ENCODE data around the gene LAMC2. TPM values are rescaled to one million over a fixed set of nuclear protein-coding genes. Genes with fewer than 3 reads are reported as not detected.

Gene LAMC2
- total RNA-seq, 2 donors from 2014 or later, result 9.3 to 11.6 TPM

DNA sequence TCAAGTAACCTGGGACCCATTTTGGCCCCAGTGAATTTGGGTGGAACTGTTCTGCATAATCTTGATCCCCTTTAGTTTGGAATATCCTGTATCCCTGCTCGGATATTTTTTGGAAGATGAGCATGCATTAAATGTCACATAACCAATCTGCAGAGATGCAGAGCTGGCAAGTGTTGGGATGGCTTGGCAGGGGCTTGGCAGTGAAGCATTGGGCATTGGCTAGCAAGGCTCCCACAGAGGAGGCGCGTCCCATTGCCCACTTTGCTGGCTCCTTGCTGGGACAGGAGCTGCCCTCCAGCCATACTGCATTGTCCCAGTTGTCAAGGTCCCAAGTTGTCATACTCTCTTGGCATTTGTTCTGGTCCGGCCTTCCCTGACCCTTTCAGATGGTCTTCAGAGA is 29.9 kb downstream of the LAMC2 start:
- Histone ChIP-seq H3K27ac (no peak overlapping the region), H3K4me1 (replicated peaks) (no peaks in the 10 kb centered on the region), H3K9me3 (no peaks in the 10 kb centered on the region), H3K4me3 (no peak overlapping the region), H3K27me3 (replicated peaks; ENCODE audit: insufficient read depth) (no peaks in the 10 kb centered on the region), H3K36me3 (no peaks in the 10 kb centered on the region)
- intact Hi-C loops (cut with DNase I), result no loop called here
- TF ChIP-seq POLR2AphosphoS5 (IDR thresholded peaks at IDR 0.05), result no peak
- no peak for TF ChIP-seq POLR2A (IDR thresholded peaks at IDR 0.05)
- TF ChIP-seq, protein P1, sequence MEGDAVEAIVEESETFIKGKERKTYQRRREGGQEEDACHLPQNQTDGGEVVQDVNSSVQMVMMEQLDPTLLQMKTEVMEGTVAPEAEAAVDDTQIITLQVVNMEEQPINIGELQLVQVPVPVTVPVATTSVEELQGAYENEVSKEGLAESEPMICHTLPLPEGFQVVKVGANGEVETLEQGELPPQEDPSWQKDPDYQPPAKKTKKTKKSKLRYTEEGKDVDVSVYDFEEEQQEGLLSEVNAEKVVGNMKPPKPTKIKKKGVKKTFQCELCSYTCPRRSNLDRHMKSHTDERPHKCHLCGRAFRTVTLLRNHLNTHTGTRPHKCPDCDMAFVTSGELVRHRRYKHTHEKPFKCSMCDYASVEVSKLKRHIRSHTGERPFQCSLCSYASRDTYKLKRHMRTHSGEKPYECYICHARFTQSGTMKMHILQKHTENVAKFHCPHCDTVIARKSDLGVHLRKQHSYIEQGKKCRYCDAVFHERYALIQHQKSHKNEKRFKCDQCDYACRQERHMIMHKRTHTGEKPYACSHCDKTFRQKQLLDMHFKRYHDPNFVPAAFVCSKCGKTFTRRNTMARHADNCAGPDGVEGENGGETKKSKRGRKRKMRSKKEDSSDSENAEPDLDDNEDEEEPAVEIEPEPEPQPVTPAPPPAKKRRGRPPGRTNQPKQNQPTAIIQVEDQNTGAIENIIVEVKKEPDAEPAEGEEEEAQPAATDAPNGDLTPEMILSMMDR (IDR thresholded peaks at IDR 0.05), result no peak
- no peak for DNase-seq (ENCODE audit: low spot score)
- 93% methylated on average over 4 of the region's 4 CpGs for WGBS

DNA sequence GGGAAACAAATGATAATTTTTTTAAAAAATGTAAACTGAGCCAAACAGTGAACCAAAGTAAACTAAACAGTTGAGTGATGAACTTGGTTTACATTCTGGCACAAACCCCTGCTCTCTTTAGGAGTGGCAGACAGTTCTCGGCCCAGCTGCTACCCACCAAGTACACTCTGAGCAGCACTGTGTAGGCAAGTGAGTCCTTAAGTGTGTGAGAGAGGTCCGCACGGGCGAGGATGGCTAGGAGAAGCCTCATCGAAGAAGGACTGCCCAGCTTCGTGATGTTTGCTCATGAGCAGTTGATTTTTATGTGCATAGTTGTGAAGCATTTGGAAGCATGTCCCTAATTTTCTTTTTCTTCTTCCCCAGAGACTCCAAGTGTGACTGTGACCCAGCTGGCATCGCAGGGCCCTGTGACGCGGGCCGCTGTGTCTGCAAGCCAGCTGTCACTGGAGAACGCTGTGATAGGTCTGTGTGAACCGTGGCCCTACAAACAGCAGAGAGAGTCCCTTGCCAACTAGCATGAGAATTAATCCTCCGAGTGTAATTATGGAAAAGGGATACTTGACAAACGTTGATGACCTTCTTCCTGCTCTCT is 32.1 kb downstream of the LAMC2 start:
- Histone ChIP-seq H3K27me3 (replicated peaks; ENCODE audit: insufficient read depth) (no peaks in the 10 kb centered on the region), H3K4me1 (replicated peaks) (no peaks in the 10 kb centered on the region), H3K4me3 (no peak overlapping the region), H3K9me3 (no peaks in the 10 kb centered on the region), H3K36me3 (no peaks in the 10 kb centered on the region), H3K27ac (peak overlapping the region; percentile 42 to 73)
- no peak for DNase-seq (ENCODE audit: low spot score)
- intact Hi-C loops (cut with DNase I), result no loop called here
- TF ChIP-seq POLR2AphosphoS5 (IDR thresholded peaks at IDR 0.05) (no peak), POLR2A (IDR thresholded peaks at IDR 0.05) (no peak)
- TF ChIP-seq, protein P1 (IDR thresholded peaks at IDR 0.05), result no peak
- WGBS, result 26% methylated on average over 14 of the region's 14 CpGs

DNA sequence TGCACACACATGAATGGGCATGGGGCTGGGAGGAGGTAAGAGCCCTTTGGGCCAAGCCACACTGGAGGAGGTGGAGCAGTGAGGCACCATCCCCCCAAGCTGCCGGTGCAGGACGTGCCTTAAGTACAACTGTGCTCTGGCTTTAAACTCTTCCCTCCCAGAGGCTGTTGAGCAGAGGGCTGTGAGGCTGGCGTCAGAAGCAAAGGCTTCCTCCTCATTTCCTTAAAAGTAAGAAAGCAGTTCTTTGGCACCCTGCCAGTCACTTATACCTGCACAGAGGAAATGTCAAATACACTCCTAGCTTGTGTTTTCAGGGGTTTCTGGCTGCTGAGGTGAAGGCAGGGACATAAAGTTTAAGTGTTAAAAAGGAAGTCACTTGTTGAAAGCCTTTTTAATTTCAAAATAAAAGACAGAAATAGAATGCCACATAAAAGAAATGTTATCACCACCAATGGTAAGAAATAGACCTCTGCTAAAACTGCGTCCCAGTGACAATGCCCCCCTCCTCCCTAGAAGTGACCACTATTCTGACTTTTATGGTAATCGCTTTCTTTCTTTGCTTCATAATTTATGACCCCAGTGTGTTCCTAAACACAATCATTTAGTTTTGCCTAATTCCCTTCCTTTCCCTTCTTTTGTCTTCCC is 33.0 kb downstream of the LAMC2 start:
- intact Hi-C loops (cut with DNase I), result no loop called here
- Histone ChIP-seq H3K9me3 (no peaks in the 10 kb centered on the region), H3K4me1 (replicated peaks) (no peaks in the 10 kb centered on the region), H3K4me3 (no peak overlapping the region), H3K36me3 (no peaks in the 10 kb centered on the region), H3K27me3 (replicated peaks; ENCODE audit: insufficient read depth) (no peaks in the 10 kb centered on the region), H3K27ac (peak overlapping the region; percentile 42 to 73)
- DNase-seq (ENCODE audit: low spot score), result peak; percentile 78
- WGBS, result 6% methylated on average over 5 of the region's 5 CpGs
- TF ChIP-seq, protein P1 (IDR thresholded peaks at IDR 0.05), result no peak
- peak; percentile 60 for TF ChIP-seq POLR2AphosphoS5 (IDR thresholded peaks at IDR 0.05)
- no peak for TF ChIP-seq POLR2A (IDR thresholded peaks at IDR 0.05)

DNA sequence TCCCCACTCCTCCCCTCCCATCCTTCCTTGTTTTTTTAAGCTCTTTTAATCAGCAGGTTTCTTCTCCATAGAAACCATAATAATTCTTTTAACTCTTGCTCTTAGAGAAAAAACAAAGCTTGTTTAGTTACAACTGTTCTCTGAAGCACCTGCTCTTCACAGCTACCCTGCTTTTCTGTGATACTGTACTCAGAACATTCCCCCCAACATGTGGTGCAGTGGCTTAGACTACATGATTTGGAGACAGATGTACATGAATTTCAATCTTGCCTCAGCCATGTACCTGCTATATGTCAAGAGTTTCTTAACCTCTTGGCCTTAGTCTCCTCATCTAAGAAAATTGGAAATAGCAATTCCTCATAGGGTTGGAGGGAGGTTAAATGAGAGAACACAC is 33.5 kb downstream of the LAMC2 start:
- Histone ChIP-seq H3K27me3 (replicated peaks; ENCODE audit: insufficient read depth) (no peaks in the 10 kb centered on the region), H3K36me3 (no peaks in the 10 kb centered on the region), H3K27ac (peak overlapping the region; percentile 42 to 73), H3K4me3 (no peak overlapping the region), H3K4me1 (replicated peaks) (no peaks in the 10 kb centered on the region), H3K9me3 (no peaks in the 10 kb centered on the region)
- TF ChIP-seq POLR2AphosphoS5 (IDR thresholded peaks at IDR 0.05) (no peak), POLR2A (IDR thresholded peaks at IDR 0.05) (no peak)
- TF ChIP-seq, protein P1 (IDR thresholded peaks at IDR 0.05), result no peak
- DNase-seq (ENCODE audit: low spot score), result no peak
- intact Hi-C loops (cut with DNase I), result no loop called here

DNA sequence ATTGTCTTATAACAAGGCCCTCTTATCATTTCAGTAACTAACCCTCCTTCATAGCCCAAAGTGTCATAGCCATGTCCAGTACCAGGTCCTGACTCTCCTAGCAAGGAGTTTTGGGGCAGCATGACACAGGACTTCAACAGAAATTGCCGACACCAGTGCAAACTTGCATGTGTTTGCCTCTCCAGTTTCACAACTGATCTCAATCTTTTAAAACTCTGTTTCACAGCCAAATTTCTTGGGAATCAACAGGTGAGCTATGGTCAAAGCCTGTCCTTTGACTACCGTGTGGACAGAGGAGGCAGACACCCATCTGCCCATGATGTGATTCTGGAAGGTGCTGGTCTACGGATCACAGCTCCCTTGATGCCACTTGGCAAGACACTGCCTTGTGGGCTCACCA is 36.8 kb downstream of the LAMC2 start:
- Histone ChIP-seq H3K36me3 (no peaks in the 10 kb centered on the region), H3K9me3 (no peaks in the 10 kb centered on the region), H3K4me1 (replicated peaks) (no peaks in the 10 kb centered on the region), H3K27ac (no peak overlapping the region), H3K27me3 (replicated peaks; ENCODE audit: insufficient read depth) (no peaks in the 10 kb centered on the region), H3K4me3 (no peak overlapping the region)
- WGBS, result 56% methylated on average over 3 of the region's 3 CpGs
- intact Hi-C loops (cut with DNase I), result no loop called here
- no peak for DNase-seq (ENCODE audit: low spot score)
- no peak for TF ChIP-seq POLR2AphosphoS5 (IDR thresholded peaks at IDR 0.05)
- no peak for TF ChIP-seq POLR2A (IDR thresholded peaks at IDR 0.05)
- TF ChIP-seq, protein P1 (IDR thresholded peaks at IDR 0.05), result no peak

Measured in prostate gland (tissue), 2 donors.